Measurements from ENCODE around the gene DSTYK. TPM values are rescaled to one million over a fixed set of nuclear protein-coding genes. Genes with fewer than 3 reads are reported as not detected.

The DSTYK gene
- total RNA-seq, 2 experiments from 2014 or later, result 13.9 to 15.3 TPM

- no peaks in the 10 kb centered on the region for H3K27me3 Mint-ChIP-seq
- Histone ChIP-seq H3K36me3 (ENCODE audit: insufficient read depth, low read length) (no peaks in the 10 kb centered on the region), H3K27me3 (ENCODE audit: control insufficient read depth in 1 of 2, insufficient read depth in 2 of 2, low read length in 2 of 2) (peaks cover 0 to 2% of the 10 kb centered on the region in 2 experiments), H3K27ac (ENCODE audit: low read depth in 1 of 2, low read length in 2 of 2) (no peak overlapping the region), H3K4me1 (ENCODE audit: insufficient read depth, low read length) (peaks cover 14% of the 10 kb centered on the region), H3K9me3 (ENCODE audit: control insufficient read depth in 1 of 2, insufficient read depth in 1 of 2, low read length in 2 of 2) (no peaks in the 10 kb centered on the region), H3K4me3 (ENCODE audit: low read length) (no peak overlapping the region)
- no peak for TF ChIP-seq CTCF (IDR thresholded peaks at IDR 0.05)
- H3K4me3 Mint-ChIP-seq, result no peak overlapping the region
- H3K27ac Mint-ChIP-seq, result no peak overlapping the region
- ATAC-seq (ENCODE audit: poor library complexity), result no peak
- no peaks in the 10 kb centered on the region for H3K9me3 Mint-ChIP-seq
- no peaks in the 10 kb centered on the region for H3K36me3 Mint-ChIP-seq (ENCODE audit: low read depth)
- POLR2A ChIA-PET, result no interaction called here
- DNase-seq, result no peak
- peaks cover 11% of the 10 kb centered on the region for H3K4me1 Mint-ChIP-seq (ENCODE audit: low read depth)
- CTCF ChIA-PET, result interaction anchor here (1.0 kb wide), 1 partner anchor 14 kb away, joined by 3 read pairs; no protein-coding TSS in a partner anchor
- intact Hi-C loops (cut with DNase I, micrococcal nuclease), result loop anchor here in 1 of 2 experiments (5.0 to 10.0 kb wide), 2 partner anchors 197 to 455 kb away; no protein-coding TSS in a partner anchor
Measured at GRCh38 chr1:205259324-205259832, 47.9 kb upstream of the DSTYK start.

GRCh38 chr1:205258719-205259118 is 47.2 kb upstream of the DSTYK start:
- ATAC-seq (ENCODE audit: poor library complexity), result no peak
- no peaks in the 10 kb centered on the region for H3K9me3 ChIP-seq (ENCODE audit: control insufficient read depth in 1 of 2, insufficient read depth in 1 of 2, low read length in 2 of 2)
- DNase-seq, result no peak
- peaks cover 0 to 2% of the 10 kb centered on the region in 2 experiments for H3K27me3 ChIP-seq (ENCODE audit: control insufficient read depth in 1 of 2, insufficient read depth in 2 of 2, low read length in 2 of 2)
- H3K36me3 ChIP-seq (ENCODE audit: insufficient read depth, low read length), result no peaks in the 10 kb centered on the region
- CTCF ChIA-PET, result no interaction called here
- intact Hi-C loops (cut with DNase I, micrococcal nuclease), result loop anchor here in 1 of 2 experiments (5.0 to 10.0 kb wide), 2 partner anchors 196 to 454 kb away; no protein-coding TSS in a partner anchor
- Mint-ChIP-seq H3K27ac (no peak overlapping the region), H3K27me3 (no peaks in the 10 kb centered on the region), H3K4me3 (no peak overlapping the region), H3K4me1 (ENCODE audit: low read depth) (peaks cover 9% of the 10 kb centered on the region), H3K9me3 (no peaks in the 10 kb centered on the region), H3K36me3 (ENCODE audit: low read depth) (no peaks in the 10 kb centered on the region)
- POLR2A ChIA-PET, result no interaction called here
- no peak overlapping the region for H3K27ac ChIP-seq (ENCODE audit: low read depth in 1 of 2, low read length in 2 of 2)
- H3K4me1 ChIP-seq (ENCODE audit: insufficient read depth, low read length), result peaks cover 14% of the 10 kb centered on the region
- no peak overlapping the region for H3K4me3 ChIP-seq (ENCODE audit: low read length)
- TF ChIP-seq CTCF (IDR thresholded peaks at IDR 0.05), result no peak

- H3K4me3 ChIP-seq (ENCODE audit: low read length), result no peak overlapping the region
- TF ChIP-seq CTCF (IDR thresholded peaks at IDR 0.05), result no peak
- H3K9me3 ChIP-seq (ENCODE audit: control insufficient read depth in 1 of 2, insufficient read depth in 1 of 2, low read length in 2 of 2), result no peaks in the 10 kb centered on the region
- DNase-seq (no peak), ATAC-seq (ENCODE audit: poor library complexity) (no peak)
- ChIA-PET POLR2A (no interaction called here), CTCF (no interaction called here)
- Mint-ChIP-seq H3K27me3 (no peaks in the 10 kb centered on the region), H3K4me1 (ENCODE audit: low read depth) (peaks cover 7% of the 10 kb centered on the region), H3K36me3 (ENCODE audit: low read depth) (no peaks in the 10 kb centered on the region), H3K4me3 (no peak overlapping the region), H3K9me3 (no peaks in the 10 kb centered on the region), H3K27ac (no peak overlapping the region)
- H3K4me1 ChIP-seq (ENCODE audit: insufficient read depth, low read length), result peaks cover 14% of the 10 kb centered on the region
- peaks cover 0 to 2% of the 10 kb centered on the region in 2 experiments for H3K27me3 ChIP-seq (ENCODE audit: control insufficient read depth in 1 of 2, insufficient read depth in 2 of 2, low read length in 2 of 2)
- no peak overlapping the region for H3K27ac ChIP-seq (ENCODE audit: low read depth in 1 of 2, low read length in 2 of 2)
- no peaks in the 10 kb centered on the region for H3K36me3 ChIP-seq (ENCODE audit: insufficient read depth, low read length)
- intact Hi-C loops (cut with DNase I, micrococcal nuclease), result loop anchor here in 1 of 2 experiments (5.0 to 10.0 kb wide), 2 partner anchors 196 to 453 kb away; no protein-coding TSS in a partner anchor
Measured at GRCh38 chr1:205258261-205258691, 46.8 kb upstream of the DSTYK start.

Measured in CD4-positive, alpha-beta T cell (primary cell).